K562 (cell line): ENCODE measurements around the gene TMEM243. TPM values are rescaled to one million over a fixed set of nuclear protein-coding genes. Genes with fewer than 3 reads are reported as not detected.

Experiments
- NCOA2 ChIP-seq, 2 experiments: fragments of 450-650 bp; IDR thresholded peaks; 2 replicates each; pipeline ENCODE4 v1.6.1; 2018; ENCODE audit warnings: mild to moderate bottlenecking in 2 of 2, moderate library complexity in 1 of 2; ENCODE audit not compliant: partially characterized antibody in 2 of 2
- RBM22 ChIP-seq: fragments of 200-400 bp; formaldehyde crosslinking; IDR thresholded peaks from 2 replicates; pipeline ENCODE4 v1.6.1; 2018; ENCODE audit warnings: low read length, low read depth; ENCODE audit not compliant: poor library complexity, severe bottlenecking
- ZNF143 ChIP-seq: sonication (generic); formaldehyde crosslinking; IDR thresholded peaks from 2 replicates; pipeline ENCODE4 v1.9.0; 2022; ENCODE audit warnings: mild to moderate bottlenecking, missing genetic modification reagents
- ZNF318 ChIP-seq, 2 experiments: fragments of 450-650 bp; IDR thresholded peaks; 2 replicates each; pipeline ENCODE4 v1.6.1; 2016; ENCODE audit warnings: mild to moderate bottlenecking in 2 of 2, borderline replicate concordance in 1 of 2, low read depth in 1 of 2, moderate library complexity in 1 of 2
- polyA plus RNA-seq, 8 experiments: library from polyadenylated mRNA; depleted of rRNA in 4 of 8; stranded (reverse) in 5 of 8; unstranded in 3 of 8; fragments of >200 nt; fragmentation: Nextera tagmentation in 2 of 8; fragmentation: Illumina TruSeq in 1 of 8; extraction: Ambion mirVana in 2 of 8; extraction: Trizol in 1 of 8; gene quantifications; 2 replicates each; pipeline versions ENCODE4 v1.2.1 to v1.2.3, GENCODE V29; 2011 to 2014; ENCODE audit warnings: inconsistent platforms in 1 of 8, missing spikeins in 1 of 8
- total RNA-seq, 7 experiments: library from RNA; depleted of rRNA in 6 of 7; stranded (reverse); fragments of >200 nt in 6 of 7; fragmentation: Illumina TruSeq in 2 of 7; extraction: Trizol in 2 of 7; gene quantifications; 2 replicates each; pipeline versions ENCODE4 v1.2.1 to v1.2.3, GENCODE V29; 2011 to 2021; ENCODE audit warnings: low replicate concordance in 1 of 7
- TF ChIP-seq, protein P1 (sequence below): sonication (generic); formaldehyde crosslinking; IDR thresholded peaks from 2 replicates; pipeline ENCODE4 v1.8.0; 2022; ENCODE audit warnings: mild to moderate bottlenecking, missing genetic modification reagents

TMEM243 gene
- total and polyA plus RNA-seq, 9 of the 15 experiments (the other 6 are each of a cell fraction or from before 2014, with no cell fraction given), result 3.9 to 8.6 (median 6.1) TPM

- no peak for TF ChIP-seq ZNF318 (IDR thresholded peaks at IDR 0.05; ENCODE audit: borderline replicate concordance in 1 of 2, low read depth in 1 of 2)
- no peak for TF ChIP-seq NCOA2 (IDR thresholded peaks at IDR 0.05; ENCODE audit: partially characterized antibody in 2 of 2)
- TF ChIP-seq, protein P1, sequence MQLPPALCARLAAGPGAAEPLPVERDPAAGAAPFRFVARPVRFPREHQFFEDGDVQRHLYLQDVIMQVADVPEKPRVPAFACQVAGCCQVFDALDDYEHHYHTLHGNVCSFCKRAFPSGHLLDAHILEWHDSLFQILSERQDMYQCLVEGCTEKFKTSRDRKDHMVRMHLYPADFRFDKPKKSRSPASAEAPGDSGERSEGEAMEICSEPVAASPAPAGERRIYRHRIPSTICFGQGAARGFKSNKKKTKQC, result no peak
- TF ChIP-seq RBM22, result no peak
- no peak for TF ChIP-seq ZNF143
- TF ChIP-seq, all 486 proteins: peak for 0
Measured at GRCh38 chr7:87192784-87193487, 26.6 kb downstream of the TMEM243 start (continued).
